ENCODE measurements around the gene TBX1.

The TBX1 gene

GRCh38 chr22:19760058-19760950 is at the start of gene TBX1:
TSS of gene TBX1 (plus strand) at chr22:19760778. CDS start at chr22:19760844, 66 bp downstream.
- peak within 1 kb of the TSS; percentile 46 for H3K4me3 ChIP-seq (ENCODE audit: low read depth, low read length)

DNA sequence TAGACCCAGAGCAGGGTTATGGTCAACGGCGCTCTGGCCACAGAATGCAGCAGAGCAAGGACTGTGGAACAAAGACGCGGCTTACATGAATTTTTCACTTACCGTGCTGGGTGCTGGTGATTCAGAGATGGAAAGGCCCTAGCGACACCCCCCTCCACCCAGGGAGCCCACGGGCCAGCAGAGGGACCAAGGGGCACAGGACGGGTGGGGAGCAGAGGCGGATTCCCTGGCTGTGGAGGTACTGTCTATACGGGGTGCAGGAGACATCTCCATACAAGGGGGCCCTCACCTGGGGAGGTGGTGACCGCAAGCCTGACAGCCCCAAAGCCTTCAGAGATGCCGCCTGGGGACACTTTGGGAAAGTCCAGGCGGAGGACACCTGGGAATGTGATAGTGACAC is 47.3 kb upstream of the TBX1 start:
- DNase-seq (ENCODE audit: low read depth) = no peak
- no peak overlapping the region for H3K4me3 ChIP-seq (ENCODE audit: low read depth, low read length)

More at GRCh38 chr22:19760058-19760950, at the start of gene TBX1:
- DNase-seq (ENCODE audit: low read depth) = no peak

DNA sequence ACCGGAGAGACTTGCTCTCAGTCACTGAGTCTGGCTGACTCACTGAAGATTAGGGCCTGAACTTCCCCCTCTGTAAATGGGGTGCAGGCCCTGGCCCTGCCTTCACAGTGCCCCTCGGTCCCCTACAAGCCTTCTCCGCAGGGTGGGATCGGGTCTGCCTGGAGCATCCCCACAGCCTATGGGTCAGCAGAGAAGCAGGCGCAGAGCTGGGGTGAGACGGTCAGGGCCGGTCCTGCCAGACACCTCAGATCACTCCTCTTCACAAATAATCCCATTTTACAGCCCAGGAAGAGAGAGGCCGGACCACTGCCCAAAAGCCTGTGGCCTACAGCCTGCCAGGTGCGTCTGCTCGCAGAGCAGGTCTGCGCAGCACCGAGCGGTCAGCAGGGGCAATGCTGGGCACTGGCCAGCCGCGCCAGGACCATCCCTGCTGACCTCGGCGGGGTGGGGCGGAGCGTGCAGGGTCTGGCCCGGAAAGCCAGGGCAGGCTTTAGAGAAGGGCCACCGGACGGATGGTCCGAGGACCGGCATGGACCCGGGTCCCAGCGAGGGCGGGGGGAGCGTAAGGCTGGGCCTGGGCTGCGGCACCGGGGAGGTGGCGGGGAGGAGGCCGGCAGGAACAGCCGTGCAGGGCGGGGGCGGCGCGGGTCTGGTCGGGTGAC is 46.8 kb upstream of the TBX1 start:
- H3K4me3 ChIP-seq (ENCODE audit: low read depth, low read length) = peak overlapping the region; percentile 49
- DNase-seq (ENCODE audit: low read depth) = no peak

- H3K4me3 ChIP-seq (ENCODE audit: low read depth, low read length) = peak within 1 kb of the TSS; percentile 71
- DNase-seq (ENCODE audit: low read depth) = no peak
These were observed 46.0 kb upstream of the TBX1 start, which contains the start of gene SEPTIN5 for GRCh38 chr22:19714312-19715187. TSS of gene SEPTIN5 (plus strand) at chr22:19714503. CDS start at chr22:19714589, 86 bp downstream.

DNA sequence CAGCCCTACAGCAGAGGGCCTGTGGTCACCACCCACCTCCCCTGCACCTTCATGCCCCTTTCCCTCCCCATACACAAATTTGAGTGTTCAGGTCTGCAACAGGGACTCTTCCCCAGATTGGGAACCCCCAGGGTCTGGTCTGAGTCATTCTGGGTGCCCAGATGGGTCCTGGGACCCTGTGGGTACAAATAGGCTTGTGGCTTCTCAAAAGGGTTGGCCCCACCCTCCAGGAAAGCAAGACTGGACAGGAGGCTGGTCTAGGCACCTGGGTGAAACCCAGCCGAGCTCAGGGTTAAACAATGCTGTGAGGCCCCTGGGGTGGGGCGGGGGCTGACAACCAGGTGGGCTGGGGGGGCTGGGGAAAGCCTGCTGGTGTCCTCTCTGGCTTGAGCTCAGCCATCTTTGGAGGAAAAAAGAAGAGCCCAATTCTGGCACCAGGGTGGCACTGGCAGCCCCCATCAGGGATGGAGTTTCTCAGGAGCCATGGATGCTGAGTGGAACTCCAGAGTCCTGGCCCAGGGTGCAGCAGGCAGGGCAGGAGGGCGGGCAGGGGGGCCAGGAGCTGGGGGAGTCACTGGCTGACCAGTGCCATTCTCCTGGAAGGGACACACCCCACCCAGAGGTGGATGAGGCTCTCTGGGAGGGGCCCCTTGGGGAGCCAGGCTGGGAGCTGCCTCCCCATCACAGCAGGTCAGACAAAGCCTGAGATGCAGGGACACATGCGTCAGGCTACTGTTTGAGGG is 45.2 kb upstream of the TBX1 start:
- peak overlapping the region; percentile 71 for H3K4me3 ChIP-seq (ENCODE audit: low read depth, low read length)

DNA sequence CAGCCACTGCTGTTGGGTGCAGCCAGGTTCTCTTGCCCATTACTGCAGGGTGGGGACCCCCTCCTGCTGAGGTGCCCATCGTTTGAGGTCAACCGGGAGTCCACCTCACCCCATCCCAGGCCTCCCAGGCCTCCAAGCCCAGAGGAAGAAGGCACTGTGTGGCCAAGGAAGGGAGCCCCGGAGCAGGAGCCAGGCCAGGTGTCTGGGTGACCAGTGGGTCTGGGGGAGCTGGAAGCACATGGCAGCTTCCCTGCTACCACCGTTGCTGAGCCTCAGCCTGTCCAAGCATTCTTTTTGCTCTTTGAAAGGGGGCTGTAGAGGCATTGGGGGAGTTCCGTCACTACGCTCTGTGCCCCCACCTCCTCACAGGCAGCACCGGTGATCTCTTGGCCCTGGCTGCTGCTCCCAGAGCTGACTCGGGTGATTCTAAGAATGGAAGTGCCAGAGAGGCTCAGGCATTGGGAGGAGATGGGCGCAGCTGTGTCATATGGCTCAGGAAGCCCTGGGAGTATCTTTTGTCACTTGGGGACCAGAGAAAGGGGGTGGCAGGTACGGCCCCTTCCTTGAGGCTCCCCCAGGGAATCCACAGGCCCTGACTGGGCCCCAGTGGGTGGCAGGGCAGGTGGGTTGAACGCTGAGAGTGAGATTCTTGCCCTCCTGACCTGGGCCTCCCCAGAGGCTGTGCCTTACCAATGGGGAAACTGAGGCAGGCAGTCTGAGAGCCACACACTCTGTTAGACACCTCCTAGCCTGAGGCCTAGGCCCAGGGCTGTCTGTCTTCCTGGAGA is 44.3 kb upstream of the TBX1 start:
- DNase-seq (ENCODE audit: low read depth) = no peak
- no peak overlapping the region for H3K4me3 ChIP-seq (ENCODE audit: low read depth, low read length)

More for the DNA sequence above, 45.2 kb upstream of the TBX1 start:
- no peak for DNase-seq (ENCODE audit: low read depth)

GRCh38 chr22:19716829-19717105 is 43.8 kb upstream of the TBX1 start:
- no peak overlapping the region for H3K4me3 ChIP-seq (ENCODE audit: low read depth, low read length)
- DNase-seq (ENCODE audit: low read depth) = no peak

- DNase-seq (ENCODE audit: low read depth) = no peak
- no peak overlapping the region for H3K4me3 ChIP-seq (ENCODE audit: low read depth, low read length)
These were observed 43.4 kb upstream of the TBX1 start for GRCh38 chr22:19717181-19717580.

- peak overlapping the region; percentile 71 for H3K4me3 ChIP-seq (ENCODE audit: low read depth, low read length)
- DNase-seq (ENCODE audit: low read depth) = no peak
These were observed 42.7 kb upstream of the TBX1 start for GRCh38 chr22:19717691-19718455.

DNA sequence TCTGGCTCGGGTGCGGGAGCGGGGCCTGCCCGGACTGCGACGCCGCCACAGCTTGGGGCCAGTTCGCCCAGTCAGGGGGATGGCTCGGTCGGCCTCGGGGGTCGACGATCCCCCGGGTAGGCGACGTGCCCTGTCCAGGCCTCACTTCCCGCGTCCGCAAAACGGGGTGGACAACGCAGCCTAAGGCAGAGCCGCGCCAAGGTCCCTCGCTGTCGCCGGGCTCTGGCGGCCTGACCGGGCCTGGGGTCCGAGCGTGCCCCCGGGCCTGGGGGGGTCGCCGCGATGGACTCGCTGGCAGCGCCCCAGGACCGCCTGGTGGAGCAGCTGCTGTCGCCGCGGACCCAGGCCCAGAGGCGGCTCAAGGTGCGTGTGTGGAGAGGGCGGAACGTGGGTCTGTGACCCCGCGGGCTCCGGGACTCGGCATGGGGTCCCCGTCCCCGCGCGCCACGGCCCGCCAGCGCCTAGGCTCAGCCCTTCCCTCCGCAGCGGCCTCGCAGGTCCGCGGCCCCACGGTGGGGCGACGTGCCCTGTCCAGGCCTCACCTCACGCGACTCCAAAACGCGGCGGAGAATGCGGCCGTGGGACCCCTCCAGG is 42.0 kb upstream of the TBX1 start:
- H3K4me3 ChIP-seq (ENCODE audit: low read depth, low read length) = peak overlapping the region; percentile 71
- no peak for DNase-seq (ENCODE audit: low read depth)

DNA sequence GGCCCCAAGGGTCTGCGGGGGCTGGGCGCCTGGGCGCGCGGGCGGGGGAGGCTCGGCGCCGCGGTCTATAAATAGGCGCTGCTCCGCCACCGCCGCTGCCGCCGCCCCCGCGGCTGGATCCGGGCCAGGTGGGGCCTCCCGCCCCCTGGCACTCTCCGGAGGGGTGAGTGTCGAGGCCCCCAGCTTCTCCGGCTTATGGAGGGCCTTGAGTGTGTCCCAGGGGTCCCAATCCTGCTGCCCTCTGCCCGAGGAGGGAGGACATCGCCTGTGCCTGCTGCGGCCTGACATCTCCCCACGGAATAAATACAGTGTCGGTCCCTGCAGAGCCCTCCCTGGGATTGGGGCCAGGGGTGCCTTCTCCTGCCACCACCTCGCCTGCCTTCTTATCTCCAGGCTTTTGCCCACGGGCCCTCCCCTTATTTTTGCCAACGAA is 41.5 kb upstream of the TBX1 start:
- H3K4me3 ChIP-seq (ENCODE audit: low read depth, low read length) = peak overlapping the region; percentile 71
- no peak for DNase-seq (ENCODE audit: low read depth)

- peak overlapping the region; percentile 71 for H3K4me3 ChIP-seq (ENCODE audit: low read depth, low read length)
These were observed 41.0 kb upstream of the TBX1 start for GRCh38 chr22:19719488-19720021.

DNA sequence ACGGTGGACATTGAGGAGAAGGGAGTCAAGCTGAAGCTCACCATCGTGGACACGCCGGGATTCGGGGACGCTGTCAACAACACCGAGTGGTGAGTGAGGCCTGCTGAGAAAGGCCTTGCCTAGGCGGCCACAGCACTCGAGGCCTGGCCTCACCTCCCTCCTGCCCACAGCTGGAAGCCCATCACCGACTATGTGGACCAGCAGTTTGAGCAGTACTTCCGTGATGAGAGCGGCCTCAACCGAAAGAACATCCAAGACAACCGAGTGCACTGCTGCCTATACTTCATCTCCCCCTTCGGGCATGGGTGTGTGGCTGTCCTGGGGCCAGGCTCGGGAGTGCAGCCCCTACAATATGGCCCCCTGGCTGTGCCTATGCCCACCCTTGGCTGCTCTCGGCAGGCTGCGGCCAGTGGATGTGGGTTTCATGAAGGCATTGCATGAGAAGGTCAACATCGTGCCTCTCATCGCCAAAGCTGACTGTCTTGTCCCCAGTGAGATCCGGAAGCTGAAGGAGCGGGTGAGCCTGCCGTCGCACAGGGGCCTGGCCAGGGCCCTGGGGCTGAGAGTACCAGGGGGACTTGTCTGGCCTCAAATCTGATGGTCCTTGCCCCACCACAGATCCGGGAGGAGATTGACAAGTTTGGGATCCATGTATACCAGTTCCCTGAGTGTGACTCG is 40.3 kb upstream of the TBX1 start:
- no peak overlapping the region for H3K4me3 ChIP-seq (ENCODE audit: low read depth, low read length)
- DNase-seq (ENCODE audit: low read depth) = no peak

More at GRCh38 chr22:19719488-19720021, 41.0 kb upstream of the TBX1 start:
- DNase-seq (ENCODE audit: low read depth) = no peak

GRCh38 chr22:19720999-19721329 is 39.6 kb upstream of the TBX1 start:
- no peak overlapping the region for H3K4me3 ChIP-seq (ENCODE audit: low read depth, low read length)
- no peak for DNase-seq (ENCODE audit: low read depth)

DNA sequence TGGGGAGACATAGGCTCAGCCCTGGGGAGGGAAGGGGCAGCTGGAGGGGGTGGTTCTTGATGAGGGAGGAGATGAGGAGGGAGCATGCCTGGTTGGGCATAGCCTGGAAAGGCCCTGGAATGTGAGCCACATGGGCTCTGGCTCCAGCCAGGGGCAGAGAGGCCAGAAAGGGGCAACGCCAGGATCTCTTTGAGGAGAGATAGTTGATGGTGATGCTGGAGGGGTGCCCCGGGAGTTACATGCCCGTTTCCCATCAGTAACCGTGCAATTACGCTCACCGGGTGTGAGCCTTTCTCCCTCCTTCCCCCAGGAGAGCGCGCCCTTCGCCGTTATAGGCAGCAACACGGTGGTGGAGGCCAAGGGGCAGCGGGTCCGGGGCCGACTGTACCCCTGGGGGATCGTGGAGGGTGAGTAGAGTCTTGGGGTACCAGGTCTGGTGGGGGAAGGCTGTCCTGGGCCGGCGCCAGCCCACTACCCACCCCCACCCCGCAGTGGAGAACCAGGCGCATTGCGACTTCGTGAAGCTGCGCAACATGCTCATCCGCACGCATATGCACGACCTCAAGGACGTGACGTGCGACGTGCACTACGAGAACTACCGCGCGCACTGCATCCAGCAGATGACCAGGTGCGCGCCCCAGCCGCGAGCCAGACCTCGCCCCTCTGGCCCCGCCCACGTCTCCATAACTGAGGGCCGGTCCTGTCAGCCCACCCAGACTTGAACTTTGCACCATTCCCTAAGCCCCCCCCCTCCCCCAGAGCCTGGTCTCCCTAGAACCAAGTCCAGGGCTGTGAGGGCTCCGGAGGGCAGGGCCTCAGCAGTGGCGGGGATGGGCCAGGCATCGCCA is 39.0 kb upstream of the TBX1 start:
- no peak for DNase-seq (ENCODE audit: low read depth)
- H3K4me3 ChIP-seq (ENCODE audit: low read depth, low read length) = no peak overlapping the region
